HG02870 (cell line): ENCODE data around the gene WDR70.
"Not testable (repeated sequence)": the region's sequence is repeated elsewhere in the genome, so short reads cannot be mapped to it uniquely, and the experiment has no call there.

Source experiments
- ATAC-seq: cut with Tn5 transposase; IDR thresholded peaks from one replicate; pipeline ENCODE4 v1.9.1; 2021; ENCODE audit warnings: mild to moderate bottlenecking, moderate library complexity; ENCODE audit not compliant: unreplicated experiment

Gene WDR70

GRCh38 chr5:37742111-37742510, 363.0 kb downstream of the WDR70 start:
- ATAC-seq = no peak

GRCh38 chr5:37751227-37751626, 372.1 kb downstream of the WDR70 start:
- no peak for ATAC-seq

DNA sequence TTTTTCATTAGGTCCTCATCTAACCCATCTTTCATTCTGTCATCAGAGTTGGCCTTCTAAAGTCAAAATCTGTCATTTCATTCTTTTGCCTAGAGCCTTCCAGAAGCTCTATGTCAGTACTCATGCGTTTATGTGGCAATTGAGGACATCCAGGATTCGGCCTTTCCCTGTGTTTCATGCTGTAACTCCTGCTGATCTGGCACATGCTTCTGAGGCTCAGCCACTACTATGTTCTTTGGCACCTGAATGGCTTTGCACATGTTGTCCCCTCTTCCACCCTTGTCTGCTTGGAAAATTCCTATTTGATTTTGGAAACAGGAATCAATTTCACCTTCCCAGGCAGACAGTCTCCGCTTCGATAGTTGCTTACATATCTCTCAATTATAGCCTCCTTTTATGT, 375.9 kb downstream of the WDR70 start:
- no peak for ATAC-seq

- ATAC-seq = no peak
Observed at GRCh38 chr5:37755581-37755980, 376.5 kb downstream of the WDR70 start.

GRCh38 chr5:37756248-37756647, 377.1 kb downstream of the WDR70 start:
- no peak for ATAC-seq

DNA sequence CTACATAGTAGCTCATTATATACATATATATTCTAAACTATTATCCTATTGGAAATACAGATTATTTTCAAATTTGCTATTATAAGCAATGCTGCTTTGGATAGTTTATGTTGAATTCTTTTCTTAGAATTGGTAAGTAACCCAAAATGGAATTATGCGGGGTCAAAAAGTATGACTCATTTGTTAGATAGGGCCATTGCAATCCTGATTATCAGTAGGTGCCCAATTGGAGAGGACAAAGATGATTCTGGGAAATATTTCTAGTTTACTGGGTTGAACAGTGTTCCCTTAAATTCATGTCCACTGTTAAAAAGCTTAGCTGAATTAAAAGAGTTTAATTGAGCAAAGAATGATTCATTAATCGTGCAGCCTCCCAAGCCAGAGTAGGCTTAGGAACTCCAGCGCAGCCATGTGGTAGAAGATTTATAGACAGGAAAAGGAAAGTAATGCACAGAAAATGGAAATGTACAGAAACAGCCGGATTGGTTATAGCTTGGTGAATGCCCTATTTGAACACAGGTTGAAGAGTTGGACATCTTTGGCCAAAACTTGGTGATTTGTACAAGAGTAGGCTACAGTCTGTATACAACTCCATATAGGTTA, 379.0 kb downstream of the WDR70 start:
- ATAC-seq = no peak

DNA sequence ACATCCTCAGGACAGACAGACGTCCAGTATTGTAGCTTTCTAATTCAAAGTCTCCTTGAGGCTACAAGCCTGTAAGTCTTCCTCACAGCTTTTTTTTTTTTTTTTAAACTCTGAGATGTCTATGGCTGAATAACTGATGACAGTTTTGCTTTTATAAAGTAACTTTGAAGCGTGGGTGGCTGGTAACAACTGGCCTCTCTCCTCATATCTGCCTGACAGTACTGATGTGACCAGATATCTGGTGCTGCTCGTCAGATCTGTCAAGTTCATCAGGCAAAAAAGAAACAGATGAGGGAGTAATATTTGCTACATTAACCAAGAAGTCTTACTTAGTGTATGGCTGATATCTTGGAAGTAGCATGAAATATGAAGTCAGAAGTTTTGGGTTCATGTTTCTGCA, 388.1 kb downstream of the WDR70 start:
- ATAC-seq = no peak

- ATAC-seq = no peak
Observed at GRCh38 chr5:37767961-37768360, 388.8 kb downstream of the WDR70 start.

DNA sequence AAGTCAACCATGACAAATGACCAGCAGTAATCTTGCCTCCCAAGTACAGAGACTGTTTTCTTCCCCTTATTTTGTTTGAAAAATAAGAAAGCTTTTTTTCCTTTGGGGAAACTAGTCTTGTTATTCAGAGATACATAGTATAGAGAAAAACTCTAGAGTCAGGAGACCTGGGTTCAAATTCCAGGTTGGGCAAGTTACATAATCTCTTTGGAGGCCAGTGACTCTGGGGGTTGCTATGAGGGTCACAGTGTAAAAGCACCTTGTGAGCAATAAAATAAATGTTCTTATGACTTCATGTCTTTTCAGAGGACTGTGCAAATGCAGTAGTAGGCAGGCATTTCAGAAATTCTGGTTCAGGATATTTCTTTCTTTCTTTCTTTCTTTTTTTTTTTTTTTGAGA, 389.3 kb downstream of the WDR70 start:
- ATAC-seq = no peak

- no peak for ATAC-seq
Observed at GRCh38 chr5:37769108-37769507, 390.0 kb downstream of the WDR70 start.

GRCh38 chr5:37769840-37770239, 390.7 kb downstream of the WDR70 start:
- no peak for ATAC-seq

DNA sequence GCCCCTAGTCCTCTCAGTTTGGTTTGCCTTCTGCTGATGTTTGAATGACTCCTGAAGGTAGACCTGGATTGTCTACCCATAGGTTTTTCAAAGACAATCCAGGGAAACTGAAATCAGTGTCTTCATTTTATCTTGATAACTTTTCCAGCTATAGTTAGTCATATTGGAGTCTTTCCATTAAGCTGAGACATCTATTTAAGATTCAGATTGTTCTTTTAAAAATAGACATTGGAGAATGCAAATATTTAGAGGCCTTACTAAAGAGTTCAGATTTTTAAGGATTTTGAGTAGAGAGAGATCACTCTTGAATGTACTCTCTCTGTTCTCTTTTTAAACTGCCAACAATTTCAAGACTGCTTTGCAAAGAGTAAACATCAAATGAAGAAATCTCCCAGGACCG, 391.7 kb downstream of the WDR70 start:
- no peak for ATAC-seq

DNA sequence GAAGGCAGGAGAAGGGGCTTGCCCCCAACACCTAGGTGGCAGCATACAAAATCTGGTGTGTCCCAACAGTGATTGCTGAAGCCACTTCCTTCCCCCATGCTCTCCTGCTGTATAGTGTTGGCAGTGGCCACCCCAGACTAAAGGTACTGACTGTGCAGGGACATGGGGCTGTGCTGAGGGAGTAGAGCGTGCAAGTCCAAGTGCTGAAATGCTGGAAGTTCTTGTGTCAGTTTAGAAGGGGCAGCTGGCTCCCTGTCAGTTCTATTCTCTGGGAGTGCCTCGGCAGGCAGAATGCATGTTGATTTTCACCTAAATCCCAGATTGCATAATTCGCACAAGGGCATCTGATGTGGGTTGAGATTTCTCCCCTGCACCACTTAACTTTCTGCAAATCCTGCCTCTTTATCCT, 392.1 kb downstream of the WDR70 start:
- no peak for ATAC-seq

DNA sequence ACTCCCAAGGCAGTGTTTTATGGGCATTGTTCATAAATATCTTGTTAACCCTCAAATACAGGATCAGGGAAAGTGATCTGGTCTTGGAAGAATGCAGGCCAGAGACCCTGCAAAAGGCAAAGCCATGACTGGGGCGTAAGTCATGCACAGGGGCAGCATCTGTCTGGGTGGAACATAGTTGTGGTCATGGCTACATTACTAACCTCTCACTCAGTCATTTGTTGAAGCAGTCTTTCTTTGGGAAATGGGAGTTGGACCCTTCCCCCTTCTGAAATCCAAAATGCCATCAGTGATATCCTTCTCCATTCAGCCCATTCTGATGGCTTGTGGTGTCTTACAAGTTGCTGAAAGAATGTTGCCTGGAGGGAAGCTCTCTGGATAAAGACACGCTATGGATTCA, 392.6 kb downstream of the WDR70 start:
- ATAC-seq = no peak

DNA sequence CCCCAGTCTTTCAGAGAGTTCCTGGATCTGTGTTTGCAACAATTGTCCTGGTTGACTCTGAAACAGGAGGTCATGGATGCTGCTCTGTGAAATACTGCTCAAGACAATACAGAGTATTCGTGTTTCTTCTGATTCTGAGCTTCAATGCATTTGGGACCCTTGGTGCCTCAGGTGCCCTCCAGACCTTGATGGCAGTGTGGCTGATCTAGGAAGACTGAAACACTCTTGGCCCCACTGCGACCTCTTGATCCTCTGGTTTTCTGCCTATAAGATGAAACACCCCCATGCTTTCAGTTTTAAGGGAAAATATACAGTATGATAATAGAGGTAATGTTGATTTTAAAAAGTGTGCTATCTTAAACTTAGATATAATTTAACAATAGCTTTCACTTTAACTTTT, 393.1 kb downstream of the WDR70 start:
- no peak for ATAC-seq

GRCh38 chr5:37773809-37774208, 394.7 kb downstream of the WDR70 start:
- no peak for ATAC-seq

DNA sequence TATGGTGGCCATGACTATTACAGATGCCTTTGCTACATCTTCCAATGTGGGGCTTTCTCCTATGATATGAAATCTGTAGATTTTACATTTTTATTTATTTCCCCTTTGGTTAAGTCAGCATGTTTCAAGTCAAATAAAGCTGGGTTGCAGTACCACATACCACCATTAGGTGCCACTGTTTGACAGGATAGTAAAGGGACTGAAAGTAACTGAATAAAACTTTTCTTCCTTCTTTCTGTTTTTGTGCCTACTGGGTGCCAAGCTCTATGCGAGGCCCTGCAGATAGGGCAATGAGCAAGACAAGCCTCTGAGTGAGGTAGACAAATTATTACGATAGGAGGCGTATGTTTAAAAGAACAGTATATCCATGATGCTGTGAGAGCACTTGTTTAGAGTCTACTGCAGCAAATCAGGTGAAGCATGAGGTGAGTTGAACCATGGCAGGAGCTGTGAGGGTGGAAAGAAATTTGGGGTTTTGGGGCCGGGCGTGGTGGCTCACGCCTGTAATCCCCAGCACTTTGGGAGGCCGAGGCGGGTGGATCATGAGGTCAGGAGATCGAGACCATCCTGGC, 395.9 kb downstream of the WDR70 start:
- no peak for ATAC-seq

DNA sequence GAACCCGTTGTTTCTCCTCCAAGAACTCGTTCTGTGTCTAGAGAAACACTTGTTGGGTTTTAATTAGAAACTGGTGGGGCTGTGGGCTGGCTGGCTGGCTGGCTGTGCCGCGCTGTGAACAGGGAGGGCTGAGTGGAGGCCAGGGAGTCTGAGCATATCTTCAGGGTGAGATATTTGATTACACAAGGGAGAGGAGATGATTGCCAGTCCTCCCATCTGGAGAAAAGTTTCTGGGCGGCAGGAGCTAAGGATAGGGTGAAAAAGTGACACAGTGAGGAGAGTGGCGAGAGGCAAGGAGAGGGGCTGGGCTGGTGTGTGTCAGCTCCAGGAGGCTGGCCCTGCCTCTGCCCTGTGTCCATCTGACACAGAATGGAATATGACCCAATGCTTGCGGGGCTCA, 397.7 kb downstream of the WDR70 start:
- ATAC-seq = no peak

GRCh38 chr5:37777432-37778130, 398.5 kb downstream of the WDR70 start:
- no peak for ATAC-seq

GRCh38 chr5:37781409-37781808, 402.3 kb downstream of the WDR70 start:
- not testable (repeated sequence) for ATAC-seq

DNA sequence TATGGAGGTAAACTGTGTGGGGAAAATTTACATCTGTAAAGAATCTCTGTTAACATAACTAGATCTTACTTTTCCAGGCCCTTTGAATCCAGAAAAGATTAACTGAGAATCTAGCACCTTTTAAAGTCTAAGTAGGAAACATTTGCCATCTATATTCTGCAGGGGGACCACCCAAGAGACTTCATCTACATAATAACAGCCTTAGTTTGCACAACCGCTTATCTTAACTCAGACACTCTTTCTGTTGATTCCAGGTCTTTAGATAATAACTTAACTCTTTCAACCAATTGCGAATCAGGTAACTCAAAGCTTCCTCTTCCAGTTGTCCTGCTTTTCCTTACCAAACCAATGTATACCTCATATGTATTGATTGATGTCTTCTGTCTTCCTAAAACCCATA, 407.3 kb downstream of the WDR70 start:
- ATAC-seq = no peak

GRCh38 chr5:37786862-37787519, 407.9 kb downstream of the WDR70 start:
- ATAC-seq = peak; percentile 69
